CD8-positive, alpha-beta memory T cell (primary cell): ENCODE measurements around the gene TBC1D2. TPM values are rescaled to one million over a fixed set of nuclear protein-coding genes. Genes with fewer than 3 reads are reported as not detected.

Experiments used
- CTCF ChIA-PET: fragments of 350-600 bp; sonication (Branson Sonifier 250); formaldehyde crosslinking; loops from one replicate; lab custom pipeline; 2021; ENCODE audit warnings: antibody characterized with exemption; lab: Charles Lee
- POLR2A ChIA-PET: fragments of 350-600 bp; sonication (Branson Sonifier 250); formaldehyde crosslinking; loops from one replicate; lab custom pipeline; 2021; ENCODE audit warnings: antibody characterized with exemption; lab: Charles Lee
- DNase-seq, 5 donors: peaks; one replicate each; pipeline versions ENCODE4 v3.0.0 to v3.0.0-alpha.2; 2020 to 2022; ENCODE audit warnings: mixed read lengths in 1 of 5
- H3K27ac ChIP-seq: one replicate; pipeline ENCODE4 v1.7.0; 2013; ENCODE audit warnings: low read depth, mild to moderate bottlenecking, low read length, moderate library complexity
- H3K27me3 ChIP-seq: 2 replicates; pipeline ENCODE4 v1.7.0; 2013; ENCODE audit warnings: low read length, mild to moderate bottlenecking; ENCODE audit not compliant: insufficient read depth, poor library complexity, severe bottlenecking
- H3K36me3 ChIP-seq: 2 replicates; pipeline ENCODE4 v1.7.0; 2013; ENCODE audit warnings: mild to moderate bottlenecking, low read length, moderate library complexity; ENCODE audit not compliant: insufficient read depth
- H3K4me1 ChIP-seq: 2 replicates; pipeline ENCODE4 v1.7.0; 2013; ENCODE audit warnings: mild to moderate bottlenecking, low read length, moderate library complexity; ENCODE audit not compliant: insufficient read depth
- H3K4me3 ChIP-seq: 2 replicates; pipeline ENCODE4 v1.7.0; 2013; ENCODE audit warnings: mild to moderate bottlenecking, low read length
- H3K9me3 ChIP-seq: 2 replicates; pipeline ENCODE4 v1.7.0; 2013; ENCODE audit warnings: mild to moderate bottlenecking, low read length
- H3K27ac Mint-ChIP-seq, 8 donors: one replicate each; pipeline ENCODE4 v1.8.0; 2020 to 2021; ENCODE audit warnings: mixed read lengths in 8 of 8, mild to moderate bottlenecking in 6 of 8, inconsistent platforms in 3 of 8, moderate library complexity in 3 of 8
- H3K27me3 Mint-ChIP-seq, 2 donors: one replicate each; pipeline ENCODE4 v1.8.0; 2020 to 2021; ENCODE audit warnings: mixed read lengths in 2 of 2, mild to moderate bottlenecking in 1 of 2, moderate library complexity in 1 of 2
- H3K36me3 Mint-ChIP-seq, 3 donors: one replicate each; pipeline ENCODE4 v1.8.0; 2020 to 2021; ENCODE audit warnings: mixed read lengths in 3 of 3, inconsistent platforms in 1 of 3, mild to moderate bottlenecking in 1 of 3
- H3K4me1 Mint-ChIP-seq, 3 donors: one replicate each; pipeline ENCODE4 v1.8.0; 2020 to 2021; ENCODE audit warnings: mixed read lengths in 3 of 3, inconsistent platforms in 1 of 3, mild to moderate bottlenecking in 1 of 3
- H3K4me3 Mint-ChIP-seq, 7 donors: one replicate each; pipeline ENCODE4 v1.8.0; 2020 to 2021; ENCODE audit warnings: mixed read lengths in 7 of 7, mild to moderate bottlenecking in 6 of 7, moderate library complexity in 4 of 7, inconsistent platforms in 2 of 7
- H3K9me3 Mint-ChIP-seq, 5 donors: one replicate each; pipeline ENCODE4 v1.8.0; 2020 to 2022; ENCODE audit warnings: mixed read lengths in 5 of 5, mild to moderate bottlenecking in 3 of 5, moderate library complexity in 2 of 5, inconsistent platforms in 1 of 5
- polyA plus RNA-seq: library from polyadenylated mRNA; unstranded; fragments of 300-500 nt; fragmentation: Illumina TruSeq; gene quantifications from one replicate; pipeline ENCODE4 v1.2.3, GENCODE V29; 2021
- total RNA-seq, 2 experiments: library from RNA; stranded (reverse); gene quantifications; one replicate each; pipeline ENCODE4 v1.2.3, GENCODE V29; 2021

TBC1D2 gene
- total and polyA plus RNA-seq, 3 experiments from 2014 or later: 3.3 to 5.6 (median 4.8) TPM

DNA sequence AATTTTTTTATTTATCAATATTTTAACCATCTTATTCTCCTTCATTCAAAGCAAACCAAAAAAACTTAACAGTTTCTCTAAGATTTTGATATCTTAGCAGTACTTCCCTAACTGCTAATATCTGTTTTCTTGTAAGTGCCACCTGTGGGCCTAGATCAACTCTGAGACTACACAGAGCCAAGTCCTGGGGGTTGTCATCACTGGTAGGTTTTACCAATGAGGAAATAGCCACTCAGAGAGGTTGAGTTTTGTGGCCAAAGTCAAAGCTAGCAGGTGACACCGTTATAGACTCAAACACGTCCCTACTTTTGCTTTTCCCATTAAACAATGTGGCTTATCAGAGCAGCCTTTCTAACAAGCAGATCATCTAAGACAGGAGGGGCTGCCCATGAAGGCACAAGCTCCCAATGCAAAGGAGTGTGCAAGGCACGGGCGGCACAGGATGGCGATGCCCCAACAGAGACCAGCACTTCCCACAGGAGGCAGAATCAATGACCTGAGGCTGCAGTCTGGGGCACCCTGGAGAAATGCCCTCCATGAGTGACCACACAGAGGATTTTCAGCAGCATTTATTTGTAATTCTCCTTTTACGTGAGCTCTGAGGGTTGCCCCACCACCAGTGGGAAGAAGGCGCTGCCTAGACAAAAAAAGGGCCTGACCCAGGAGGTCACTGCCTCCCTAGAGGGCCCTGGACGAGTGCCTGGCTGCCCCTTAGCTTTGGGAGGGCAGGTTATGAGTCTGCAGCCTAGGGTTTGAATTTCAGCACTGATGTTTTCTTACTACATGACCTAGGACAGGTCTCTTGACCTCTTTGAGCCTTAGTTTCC, 7.4 kb downstream of the TBC1D2 start:
- Histone ChIP-seq H3K4me1 (peaks cover 5% of the 10 kb centered on the region), H3K27ac (peak overlapping the region; percentile 55), H3K9me3 (no peaks in the 10 kb centered on the region), H3K27me3 (no peaks in the 10 kb centered on the region), H3K4me3 (no peak overlapping the region), H3K36me3 (no peaks in the 10 kb centered on the region)
- Mint-ChIP-seq H3K9me3 (no peaks in the 10 kb centered on the region), H3K36me3 (peaks cover 2 to 36% (median 13%) of the 10 kb centered on the region in 3 donors), H3K4me1 (peaks cover 11 to 23% (median 21%) of the 10 kb centered on the region in 3 donors), H3K27ac (no peak overlapping the region), H3K4me3 (no peak overlapping the region), H3K27me3 (no peaks in the 10 kb centered on the region)
- CTCF ChIA-PET: no interaction called here
- POLR2A ChIA-PET: interaction anchor here (1.2 kb wide), 1 partner anchor 8 kb away, joined by 4 read pairs; no protein-coding TSS in a partner anchor
- no peak for DNase-seq

DNA sequence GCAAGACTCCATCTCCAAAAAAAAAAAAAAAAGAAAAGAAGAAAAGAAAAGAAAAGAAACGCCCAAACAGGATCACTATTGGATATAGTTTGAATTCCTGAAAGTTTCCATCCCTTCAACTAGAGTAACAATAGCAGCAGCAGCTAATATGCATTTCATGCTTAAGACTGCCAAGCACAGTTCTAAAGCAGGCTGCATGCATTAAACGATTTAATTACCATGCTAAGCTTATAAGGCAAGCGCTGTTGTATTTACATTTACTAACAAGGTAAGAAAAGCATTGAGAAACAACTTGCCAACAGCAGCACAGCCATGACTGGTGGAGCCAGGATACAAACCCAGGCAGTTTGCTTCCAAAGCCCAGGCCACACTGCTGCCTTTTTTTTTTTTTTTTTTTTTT, 13.0 kb downstream of the TBC1D2 start:
- H3K9me3 Mint-ChIP-seq: no peaks in the 10 kb centered on the region
- ChIA-PET POLR2A (no interaction called here), CTCF (interaction anchor here (0.7 to 1.3 kb wide), 2 partner anchors 14 to 124 kb away, joined by 3 read pairs; no protein-coding TSS in a partner anchor)
- H3K36me3 Mint-ChIP-seq: peaks cover 4 to 29% (median 10%) of the 10 kb centered on the region in 3 donors
- H3K27ac Mint-ChIP-seq: no peak overlapping the region
- no peaks in the 10 kb centered on the region for H3K36me3 ChIP-seq
- no peaks in the 10 kb centered on the region for H3K27me3 ChIP-seq
- no peaks in the 10 kb centered on the region for H3K27me3 Mint-ChIP-seq
- no peaks in the 10 kb centered on the region for H3K9me3 ChIP-seq
- no peak for DNase-seq
- H3K4me3 ChIP-seq: no peak overlapping the region
- no peaks in the 10 kb centered on the region for H3K4me1 ChIP-seq
- no peak overlapping the region for H3K27ac ChIP-seq
- no peak overlapping the region for H3K4me3 Mint-ChIP-seq
- no peaks in the 10 kb centered on the region for H3K4me1 Mint-ChIP-seq

DNA sequence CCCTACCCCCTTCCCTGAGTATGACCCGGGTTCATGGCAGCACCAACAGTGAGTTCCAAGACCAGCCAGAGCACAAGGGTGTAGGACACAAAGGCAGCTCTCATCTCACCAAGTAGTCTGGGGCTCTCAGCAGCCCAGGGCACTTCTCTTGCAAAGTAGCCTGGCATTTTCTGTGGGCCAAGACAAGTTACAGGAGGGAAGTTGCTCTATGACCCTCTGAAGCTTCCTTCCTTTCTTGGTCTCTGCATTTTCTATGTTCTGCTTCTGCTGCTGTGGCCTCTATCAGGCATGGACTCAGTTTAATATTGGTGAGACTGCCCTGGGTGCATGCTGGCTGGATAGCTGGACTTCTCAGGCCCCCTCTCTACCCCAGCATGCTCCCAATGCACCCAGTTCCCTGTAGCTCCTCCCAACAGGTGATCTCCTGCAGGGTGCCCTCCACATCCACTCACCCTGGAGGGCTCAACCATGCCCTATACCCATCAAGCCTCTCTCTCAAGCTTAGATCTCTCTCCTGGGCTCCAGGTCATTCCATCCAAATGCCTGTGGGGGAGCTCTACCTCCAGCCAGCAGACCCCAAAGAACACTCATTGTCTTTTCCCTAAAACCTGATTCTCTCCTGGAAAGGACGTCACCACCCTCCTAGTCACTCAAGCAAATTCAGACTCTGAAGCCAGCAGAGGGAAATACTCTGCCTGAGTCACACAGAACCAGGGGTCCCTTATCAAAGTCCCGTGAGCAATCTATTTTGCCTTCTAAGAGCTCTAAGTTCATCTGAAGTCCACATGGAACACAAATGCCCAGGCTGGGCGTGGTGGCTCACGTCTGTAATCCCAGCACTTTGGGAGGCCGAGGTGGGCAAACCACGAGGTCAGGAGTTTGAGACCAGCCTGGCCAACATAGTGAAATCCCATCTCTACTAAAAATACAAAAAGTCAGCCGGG, 13.8 kb downstream of the TBC1D2 start:
- H3K36me3 Mint-ChIP-seq: peaks cover 4 to 29% (median 10%) of the 10 kb centered on the region in 3 donors
- H3K4me1 Mint-ChIP-seq: no peaks in the 10 kb centered on the region
- no peaks in the 10 kb centered on the region for H3K9me3 ChIP-seq
- POLR2A ChIA-PET: no interaction called here
- CTCF ChIA-PET: interaction anchor here (0.7 to 1.5 kb wide), 3 partner anchors 12 to 124 kb away, joined by 3 read pairs; no protein-coding TSS in a partner anchor
- H3K9me3 Mint-ChIP-seq: no peaks in the 10 kb centered on the region
- no peaks in the 10 kb centered on the region for H3K27me3 ChIP-seq
- H3K27me3 Mint-ChIP-seq: no peaks in the 10 kb centered on the region
- no peaks in the 10 kb centered on the region for H3K36me3 ChIP-seq
- no peak overlapping the region for H3K27ac Mint-ChIP-seq
- no peaks in the 10 kb centered on the region for H3K4me1 ChIP-seq
- no peak overlapping the region for H3K4me3 Mint-ChIP-seq
- no peak for DNase-seq
- no peak overlapping the region for H3K27ac ChIP-seq
- no peak overlapping the region for H3K4me3 ChIP-seq

DNA sequence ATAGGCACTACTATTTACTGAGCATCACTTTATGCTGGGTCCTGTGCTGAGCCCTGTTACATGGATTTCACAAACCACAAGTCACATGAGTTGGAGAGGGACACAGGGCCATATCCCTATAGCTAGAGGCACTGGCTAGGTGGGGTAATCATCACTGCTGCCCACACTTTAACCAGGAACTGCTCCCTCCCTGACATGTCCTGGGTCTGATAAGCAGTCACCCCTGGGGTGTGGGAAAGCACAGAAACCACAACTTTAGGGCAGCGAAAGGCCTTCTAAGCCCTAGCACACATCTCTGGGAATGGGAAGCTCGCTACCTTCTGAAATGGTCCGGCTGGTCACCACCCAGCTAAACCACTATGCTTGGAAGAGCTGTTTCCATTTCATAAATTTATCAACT, 15.0 kb downstream of the TBC1D2 start:
- CTCF ChIA-PET: interaction anchor here (1.1 to 1.5 kb wide), 2 partner anchors 11 to 167 kb away, joined by 3 to 4 read pairs; no protein-coding TSS in a partner anchor
- Histone ChIP-seq H3K4me3 (no peak overlapping the region), H3K4me1 (no peaks in the 10 kb centered on the region), H3K36me3 (no peaks in the 10 kb centered on the region), H3K27ac (no peak overlapping the region), H3K9me3 (no peaks in the 10 kb centered on the region), H3K27me3 (no peaks in the 10 kb centered on the region)
- peaks cover 4 to 29% (median 11%) of the 10 kb centered on the region in 3 donors for H3K36me3 Mint-ChIP-seq
- POLR2A ChIA-PET: no interaction called here
- no peak for DNase-seq
- H3K27me3 Mint-ChIP-seq: no peaks in the 10 kb centered on the region
- no peaks in the 10 kb centered on the region for H3K9me3 Mint-ChIP-seq
- H3K4me3 Mint-ChIP-seq: no peak overlapping the region
- no peak overlapping the region for H3K27ac Mint-ChIP-seq
- no peaks in the 10 kb centered on the region for H3K4me1 Mint-ChIP-seq

DNA sequence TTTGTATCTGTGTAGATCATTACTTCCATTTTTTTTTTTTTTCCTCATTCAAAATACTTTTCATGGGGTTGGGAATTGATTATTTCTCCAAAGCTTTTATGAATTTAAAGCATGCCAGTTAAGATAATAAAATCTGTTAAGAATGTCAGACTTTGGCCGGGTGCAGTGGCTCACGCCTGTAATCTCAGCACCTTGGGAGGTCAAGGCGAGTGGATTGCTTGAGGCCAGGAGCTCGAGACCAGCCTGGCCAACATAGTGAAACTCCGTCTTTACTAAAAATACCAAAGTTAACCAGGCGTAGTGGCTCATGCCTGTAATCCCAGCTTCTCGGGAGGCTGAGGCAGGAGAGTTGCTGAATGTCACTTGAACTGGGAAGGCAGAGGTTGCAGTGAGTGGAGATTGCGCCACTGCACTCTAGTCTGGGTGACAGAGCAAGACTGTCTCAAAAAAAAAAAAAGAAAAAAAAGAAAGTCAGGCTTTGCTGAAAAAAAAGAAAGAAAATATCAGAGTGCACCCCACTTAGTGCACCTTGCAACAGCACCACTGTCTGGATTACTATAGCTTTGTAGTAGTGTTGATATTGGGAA, 18.5 kb downstream of the TBC1D2 start:
- Mint-ChIP-seq H3K9me3 (no peaks in the 10 kb centered on the region), H3K27ac (no peak overlapping the region), H3K4me3 (no peak overlapping the region), H3K27me3 (no peaks in the 10 kb centered on the region), H3K36me3 (peaks cover 0 to 52% (median 13%) of the 10 kb centered on the region in 3 donors), H3K4me1 (no peaks in the 10 kb centered on the region)
- POLR2A ChIA-PET: no interaction called here
- H3K9me3 ChIP-seq: no peaks in the 10 kb centered on the region
- H3K4me1 ChIP-seq: no peaks in the 10 kb centered on the region
- no peaks in the 10 kb centered on the region for H3K27me3 ChIP-seq
- H3K4me3 ChIP-seq: no peak overlapping the region
- H3K27ac ChIP-seq: no peak overlapping the region
- no peaks in the 10 kb centered on the region for H3K36me3 ChIP-seq
- CTCF ChIA-PET: interaction anchor here (1.3 to 1.8 kb wide), 2 partner anchors 19 to 163 kb away, joined by 4 read pairs; partner anchors contain the start of gene TBC1D2
- no peak for DNase-seq

DNA sequence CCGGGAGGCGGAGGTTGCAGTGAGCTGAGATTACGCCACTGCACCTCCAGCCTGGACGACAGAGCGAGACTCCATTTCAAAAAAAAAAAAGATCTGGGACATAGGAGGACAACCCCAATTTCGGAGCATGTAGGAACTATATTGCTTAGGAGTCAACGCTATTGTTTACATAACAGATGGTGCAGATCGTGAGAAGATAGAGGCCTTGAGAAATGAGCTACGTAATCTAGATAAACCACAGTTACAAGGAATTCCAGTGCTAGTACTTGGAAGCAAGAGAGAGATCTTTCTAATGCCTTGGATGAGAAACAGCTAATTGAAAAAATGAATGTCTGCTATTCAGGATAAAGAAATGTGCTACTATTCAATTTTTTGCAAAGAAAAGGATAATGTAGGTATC, 20.3 kb downstream of the TBC1D2 start:
- ChIA-PET CTCF (interaction anchor here (1.4 kb wide), 1 partner anchor 11 kb away, joined by 3 read pairs; no protein-coding TSS in a partner anchor), POLR2A (no interaction called here)
- DNase-seq: no peak
- no peaks in the 10 kb centered on the region for H3K9me3 Mint-ChIP-seq
- H3K9me3 ChIP-seq: no peaks in the 10 kb centered on the region
- H3K4me3 Mint-ChIP-seq: no peak overlapping the region
- peaks cover 4% of the 10 kb centered on the region for H3K36me3 ChIP-seq
- no peaks in the 10 kb centered on the region for H3K27me3 Mint-ChIP-seq
- no peak overlapping the region for H3K27ac Mint-ChIP-seq
- no peaks in the 10 kb centered on the region for H3K4me1 ChIP-seq
- H3K27ac ChIP-seq: no peak overlapping the region
- no peaks in the 10 kb centered on the region for H3K27me3 ChIP-seq
- H3K4me1 Mint-ChIP-seq: no peaks in the 10 kb centered on the region
- peaks cover 0 to 49% (median 17%) of the 10 kb centered on the region in 3 donors for H3K36me3 Mint-ChIP-seq
- H3K4me3 ChIP-seq: no peak overlapping the region

DNA sequence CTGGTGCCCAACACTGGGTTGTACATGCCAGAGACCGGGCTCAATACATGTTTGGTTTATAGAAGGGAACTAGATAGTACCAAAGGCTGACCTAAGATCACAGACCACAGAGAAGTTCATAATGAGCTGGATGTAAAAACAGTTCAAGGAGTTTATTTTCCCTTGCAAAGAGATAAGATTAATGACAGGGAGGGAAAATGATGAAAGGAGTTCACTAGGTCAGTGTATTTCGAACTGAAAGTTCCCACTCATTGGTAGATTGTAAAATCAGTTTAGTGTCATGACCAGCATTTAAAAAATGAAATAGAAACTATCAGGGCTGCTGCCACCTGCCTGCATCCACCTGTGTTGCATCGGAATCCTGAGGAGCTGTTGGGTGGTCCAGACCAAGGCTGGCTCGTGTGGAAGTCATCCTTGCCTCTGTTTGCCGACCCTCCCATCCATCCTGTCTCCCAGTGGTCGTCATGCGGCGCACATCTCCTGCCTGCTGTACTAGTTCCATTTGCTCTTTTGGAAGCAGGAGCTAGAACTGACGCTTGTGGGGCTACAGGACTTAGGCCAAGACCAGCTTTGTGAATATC, 21.1 kb downstream of the TBC1D2 start:
- Mint-ChIP-seq H3K9me3 (no peaks in the 10 kb centered on the region), H3K4me3 (no peak overlapping the region), H3K27me3 (no peaks in the 10 kb centered on the region), H3K36me3 (peaks cover 0 to 51% (median 16%) of the 10 kb centered on the region in 3 donors), H3K4me1 (no peaks in the 10 kb centered on the region), H3K27ac (peak overlapping the region in 1 of 8 donors; percentile 32)
- H3K9me3 ChIP-seq: no peaks in the 10 kb centered on the region
- H3K27me3 ChIP-seq: no peaks in the 10 kb centered on the region
- H3K36me3 ChIP-seq: peaks cover 12% of the 10 kb centered on the region
- no peak for DNase-seq
- H3K4me3 ChIP-seq: no peak overlapping the region
- ChIA-PET CTCF (interaction anchor here (1.4 kb wide), 1 partner anchor 29 kb away, joined by 5 read pairs; no protein-coding TSS in a partner anchor), POLR2A (no interaction called here)
- H3K4me1 ChIP-seq: no peaks in the 10 kb centered on the region
- no peak overlapping the region for H3K27ac ChIP-seq
